Ishikawa (cell line): Measurements from ENCODE around the gene TIMM8A.

ENCODE experiments used
- CEBPB ChIP-seq: IDR thresholded peaks from 2 replicates; pipeline ENCODE4 v1.6.1; 2012
- CREB1 ChIP-seq: IDR thresholded peaks from 2 replicates; pipeline ENCODE4 v1.6.1; 2012; ENCODE audit warnings: low read depth
- EGR1 ChIP-seq: IDR thresholded peaks from 2 replicates; pipeline ENCODE4 v1.6.1; 2012
- EP300 ChIP-seq: IDR thresholded peaks from 2 replicates; pipeline ENCODE4 v1.6.1; 2012; ENCODE audit warnings: borderline replicate concordance
- FOXM1 ChIP-seq: IDR thresholded peaks from 2 replicates; pipeline ENCODE4 v1.6.1; 2012; ENCODE audit warnings: low read depth, borderline replicate concordance
- NFIC ChIP-seq: IDR thresholded peaks from 2 replicates; pipeline ENCODE4 v1.6.1; 2012
- RAD21 ChIP-seq: IDR thresholded peaks from 2 replicates; pipeline ENCODE4 v1.6.1; 2012; ENCODE audit warnings: low read depth
- TAF1 ChIP-seq: IDR thresholded peaks from 2 replicates; pipeline ENCODE4 v1.6.1; 2012; ENCODE audit warnings: low read depth, mild to moderate bottlenecking
- TEAD4 ChIP-seq: IDR thresholded peaks from 2 replicates; pipeline ENCODE4 v1.6.1; 2012
- YY1 ChIP-seq: IDR thresholded peaks from 2 replicates; pipeline ENCODE4 v1.6.1; 2012; ENCODE audit warnings: low read depth
- ZBTB7A ChIP-seq: IDR thresholded peaks from 2 replicates; pipeline ENCODE4 v1.6.1; 2012; ENCODE audit warnings: low read depth
- TF ChIP-seq, protein P1 (sequence below): IDR thresholded peaks from 2 replicates; pipeline ENCODE4 v1.6.1; 2012
- TF ChIP-seq, protein P2 (sequence below): IDR thresholded peaks from 2 replicates; pipeline ENCODE4 v1.6.1; 2012; ENCODE audit warnings: low read depth, mild to moderate bottlenecking
- TF ChIP-seq, protein P3 (sequence below): IDR thresholded peaks from 2 replicates; pipeline ENCODE4 v1.6.1; 2012

DNA sequence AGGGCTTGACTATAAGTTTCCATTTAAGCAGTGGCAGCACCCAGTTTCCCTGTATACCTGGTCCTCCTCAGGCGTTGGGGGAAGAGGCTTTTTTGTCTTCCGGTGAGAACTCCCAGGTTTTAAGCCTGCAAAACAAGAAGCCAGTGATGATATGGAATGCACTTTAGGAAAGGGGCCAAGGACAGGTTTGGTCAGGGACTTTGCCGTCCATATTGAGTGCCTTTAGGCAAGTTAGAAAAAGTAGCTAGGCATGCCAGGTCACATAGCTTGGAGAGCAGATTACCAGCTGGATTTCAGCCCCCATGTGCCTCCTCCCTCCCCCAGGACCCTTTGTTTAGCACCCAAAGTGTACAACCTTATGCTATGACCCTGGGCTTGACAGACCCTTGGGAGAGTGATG lies 13.6 kb upstream of the TIMM8A start:
- TF ChIP-seq RAD21 (no peak), YY1 (no peak), TEAD4 (no peak), EP300 (no peak), EGR1 (no peak), ZBTB7A (no peak), CREB1 (no peak), NFIC (no peak), TAF1 (no peak), CEBPB (no peak), FOXM1 (no peak)
- TF ChIP-seq, protein P1, sequence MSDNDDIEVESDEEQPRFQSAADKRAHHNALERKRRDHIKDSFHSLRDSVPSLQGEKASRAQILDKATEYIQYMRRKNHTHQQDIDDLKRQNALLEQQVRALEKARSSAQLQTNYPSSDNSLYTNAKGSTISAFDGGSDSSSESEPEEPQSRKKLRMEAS: no peak
- TF ChIP-seq, protein P2, sequence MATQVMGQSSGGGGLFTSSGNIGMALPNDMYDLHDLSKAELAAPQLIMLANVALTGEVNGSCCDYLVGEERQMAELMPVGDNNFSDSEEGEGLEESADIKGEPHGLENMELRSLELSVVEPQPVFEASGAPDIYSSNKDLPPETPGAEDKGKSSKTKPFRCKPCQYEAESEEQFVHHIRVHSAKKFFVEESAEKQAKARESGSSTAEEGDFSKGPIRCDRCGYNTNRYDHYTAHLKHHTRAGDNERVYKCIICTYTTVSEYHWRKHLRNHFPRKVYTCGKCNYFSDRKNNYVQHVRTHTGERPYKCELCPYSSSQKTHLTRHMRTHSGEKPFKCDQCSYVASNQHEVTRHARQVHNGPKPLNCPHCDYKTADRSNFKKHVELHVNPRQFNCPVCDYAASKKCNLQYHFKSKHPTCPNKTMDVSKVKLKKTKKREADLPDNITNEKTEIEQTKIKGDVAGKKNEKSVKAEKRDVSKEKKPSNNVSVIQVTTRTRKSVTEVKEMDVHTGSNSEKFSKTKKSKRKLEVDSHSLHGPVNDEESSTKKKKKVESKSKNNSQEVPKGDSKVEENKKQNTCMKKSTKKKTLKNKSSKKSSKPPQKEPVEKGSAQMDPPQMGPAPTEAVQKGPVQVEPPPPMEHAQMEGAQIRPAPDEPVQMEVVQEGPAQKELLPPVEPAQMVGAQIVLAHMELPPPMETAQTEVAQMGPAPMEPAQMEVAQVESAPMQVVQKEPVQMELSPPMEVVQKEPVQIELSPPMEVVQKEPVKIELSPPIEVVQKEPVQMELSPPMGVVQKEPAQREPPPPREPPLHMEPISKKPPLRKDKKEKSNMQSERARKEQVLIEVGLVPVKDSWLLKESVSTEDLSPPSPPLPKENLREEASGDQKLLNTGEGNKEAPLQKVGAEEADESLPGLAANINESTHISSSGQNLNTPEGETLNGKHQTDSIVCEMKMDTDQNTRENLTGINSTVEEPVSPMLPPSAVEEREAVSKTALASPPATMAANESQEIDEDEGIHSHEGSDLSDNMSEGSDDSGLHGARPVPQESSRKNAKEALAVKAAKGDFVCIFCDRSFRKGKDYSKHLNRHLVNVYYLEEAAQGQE: no peak
- TF ChIP-seq, protein P3, sequence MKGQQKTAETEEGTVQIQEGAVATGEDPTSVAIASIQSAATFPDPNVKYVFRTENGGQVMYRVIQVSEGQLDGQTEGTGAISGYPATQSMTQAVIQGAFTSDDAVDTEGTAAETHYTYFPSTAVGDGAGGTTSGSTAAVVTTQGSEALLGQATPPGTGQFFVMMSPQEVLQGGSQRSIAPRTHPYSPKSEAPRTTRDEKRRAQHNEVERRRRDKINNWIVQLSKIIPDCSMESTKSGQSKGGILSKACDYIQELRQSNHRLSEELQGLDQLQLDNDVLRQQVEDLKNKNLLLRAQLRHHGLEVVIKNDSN: no peak
